H9 (cell line): Measurements from ENCODE around the gene PTPDC1. TPM values are rescaled to one million over a fixed set of nuclear protein-coding genes. Genes with fewer than 3 reads are reported as not detected.

ENCODE experiments used
- DNase-seq: peaks from one replicate; pipeline ENCODE4 v3.0.0-alpha.2; 2017
- H2AFZ ChIP-seq: one replicate; pipeline ENCODE4 v1.6.1; 2013; ENCODE audit warnings: mild to moderate bottlenecking, low read length, control low read depth, moderate library complexity
- H2AK5ac ChIP-seq: 2 replicates; pipeline ENCODE4 v1.6.1; 2013; ENCODE audit warnings: low read length, control low read depth, mixed read lengths; ENCODE audit not compliant: insufficient read length
- H2BK120ac ChIP-seq: one replicate; pipeline ENCODE4 v1.6.1; 2013; ENCODE audit warnings: low read depth, mild to moderate bottlenecking, low read length, control low read depth, inconsistent platforms; ENCODE audit not compliant: poor library complexity, severe bottlenecking
- H2BK12ac ChIP-seq: 2 replicates; pipeline ENCODE4 v1.6.1; 2013; ENCODE audit warnings: low read length, control low read depth, mixed read lengths, low read depth; ENCODE audit not compliant: insufficient read length
- H2BK15ac ChIP-seq: 2 replicates; pipeline ENCODE4 v1.6.1; 2013; ENCODE audit warnings: low read depth, low read length, control low read depth
- H2BK20ac ChIP-seq: one replicate; pipeline ENCODE4 v1.6.1; 2013; ENCODE audit warnings: low read depth, mild to moderate bottlenecking, low read length, control low read depth, inconsistent platforms; ENCODE audit not compliant: poor library complexity, severe bottlenecking
- H2BK5ac ChIP-seq: 2 replicates; pipeline ENCODE4 v1.6.1; 2013; ENCODE audit warnings: low read length, control low read depth, mixed read lengths; ENCODE audit not compliant: insufficient read length
- H3K14ac ChIP-seq: 2 replicates; pipeline ENCODE4 v1.6.1; 2013; ENCODE audit warnings: low read length, control low read depth; ENCODE audit not compliant: insufficient read depth
- H3K18ac ChIP-seq: 2 replicates; pipeline ENCODE4 v1.6.1; 2013; ENCODE audit warnings: low read depth, mild to moderate bottlenecking, mixed read lengths, low read length, control low read depth; ENCODE audit not compliant: insufficient read length
- H3K23ac ChIP-seq: 2 replicates; pipeline ENCODE4 v1.6.1; 2013; ENCODE audit warnings: low read length, control low read depth, mixed read lengths, low read depth; ENCODE audit not compliant: insufficient read length
- H3K23me2 ChIP-seq: 2 replicates; pipeline ENCODE4 v1.6.1; 2013; ENCODE audit warnings: low read depth, mild to moderate bottlenecking, mixed read lengths, low read length, control low read depth; ENCODE audit not compliant: insufficient read length, poor library complexity, severe bottlenecking
- H3K27ac ChIP-seq: 2 replicates; pipeline ENCODE4 v1.5.1; 2013; ENCODE audit warnings: low read length, control low read depth, mixed read lengths, low read depth; ENCODE audit not compliant: insufficient read length
- H3K27me3 ChIP-seq: 2 replicates; pipeline ENCODE4 v1.6.1; 2013; ENCODE audit warnings: low read length, control low read depth, inconsistent platforms; ENCODE audit not compliant: insufficient read depth
- H3K4ac ChIP-seq: 2 replicates; pipeline ENCODE4 v1.6.1; 2013; ENCODE audit warnings: low read depth, mild to moderate bottlenecking, control low read depth, inconsistent platforms, low read length, moderate library complexity
- H3K4me1 ChIP-seq: 2 replicates; pipeline ENCODE4 v1.6.1; 2013; ENCODE audit warnings: low read length, control low read depth, inconsistent platforms; ENCODE audit not compliant: insufficient read depth
- H3K4me2 ChIP-seq: 2 replicates; pipeline ENCODE4 v1.6.1; 2013; ENCODE audit warnings: low read length, control low read depth, mixed read lengths; ENCODE audit not compliant: insufficient read length, insufficient read depth
- H3K56ac ChIP-seq: 2 replicates; pipeline ENCODE4 v1.6.1; 2013; ENCODE audit warnings: low read depth, mild to moderate bottlenecking, mixed read lengths, low read length, control low read depth; ENCODE audit not compliant: insufficient read length
- H3K79me1 ChIP-seq: 2 replicates; pipeline ENCODE4 v1.6.1; 2013; ENCODE audit warnings: low read depth, mild to moderate bottlenecking, moderate library complexity, low read length, control low read depth, inconsistent platforms; ENCODE audit not compliant: insufficient read depth, poor library complexity, severe bottlenecking
- H3K79me2 ChIP-seq: 2 replicates; pipeline ENCODE4 v1.6.1; 2013; ENCODE audit warnings: low read length, control low read depth, inconsistent platforms; ENCODE audit not compliant: insufficient read depth
- H3K9ac ChIP-seq: 2 replicates; pipeline ENCODE4 v1.6.1; 2013; ENCODE audit warnings: low read length, control low read depth, mixed read lengths; ENCODE audit not compliant: insufficient read length; ENCODE audit errors: extremely low read depth
- H3K9me3 ChIP-seq: one replicate; pipeline ENCODE4 v1.6.1; 2013; ENCODE audit warnings: low read depth, low read length, inconsistent platforms; ENCODE audit not compliant: control insufficient read depth
- H3T11ph ChIP-seq: one replicate; pipeline ENCODE4 v1.6.1; 2013; ENCODE audit warnings: mild to moderate bottlenecking, low read length, control low read depth, inconsistent platforms
- H4K20me1 ChIP-seq: one replicate; pipeline ENCODE4 v1.6.1; 2013; ENCODE audit not compliant: control insufficient read depth, insufficient read length, insufficient read depth
- H4K5ac ChIP-seq: 2 replicates; pipeline ENCODE4 v1.6.1; 2013; ENCODE audit warnings: low read depth, mild to moderate bottlenecking, mixed read lengths, low read length, control low read depth; ENCODE audit not compliant: insufficient read length
- H4K8ac ChIP-seq: replicated peaks from 2 replicates; pipeline ENCODE4 v1.6.1; 2013; ENCODE audit warnings: low read length, control low read depth, mixed read lengths, low read depth; ENCODE audit not compliant: insufficient read length
- H4K91ac ChIP-seq: 2 replicates; pipeline ENCODE4 v1.6.1; 2013; ENCODE audit warnings: low read depth, mild to moderate bottlenecking, moderate library complexity, mixed read lengths, low read length, control low read depth; ENCODE audit not compliant: insufficient read length
- H3K27ac Mint-ChIP-seq, 3 experiments: 2 replicates in 2 of 3; 3 replicates in 1 of 3; pipeline ENCODE4 v1.8.0; 2020 to 2021; ENCODE audit warnings: mixed read lengths in 3 of 3, mild to moderate bottlenecking in 1 of 3, moderate library complexity in 1 of 3
- H3K27me3 Mint-ChIP-seq: 2 replicates; pipeline ENCODE4 v1.8.0; 2021; ENCODE audit warnings: low read depth, mild to moderate bottlenecking, moderate library complexity, mixed read lengths
- H3K36me3 Mint-ChIP-seq, 3 experiments: 2 replicates in 2 of 3; 3 replicates in 1 of 3; pipeline ENCODE4 v1.8.0; 2020 to 2021; ENCODE audit warnings: low read depth in 3 of 3, mixed read lengths in 3 of 3; ENCODE audit not compliant: insufficient read depth in 1 of 3
- H3K4me1 Mint-ChIP-seq, 2 experiments: 2 replicates each; pipeline ENCODE4 v1.8.0; 2020; ENCODE audit warnings: mixed read lengths in 2 of 2
- H3K4me3 Mint-ChIP-seq, 2 experiments: 2 replicates in 1 of 2; 3 replicates in 1 of 2; pipeline ENCODE4 v1.8.0; 2020 to 2021; ENCODE audit warnings: mild to moderate bottlenecking in 2 of 2, mixed read lengths in 2 of 2, moderate library complexity in 1 of 2
- H3K9me3 Mint-ChIP-seq, 2 experiments: 2 replicates in 1 of 2; 3 replicates in 1 of 2; pipeline ENCODE4 v1.8.0; 2020; ENCODE audit warnings: mild to moderate bottlenecking in 2 of 2, mixed read lengths in 2 of 2, moderate library complexity in 1 of 2
- WGBS: extraction: QIAGEN DNeasy Blood & Tissue Kit; methylation state at CpG from one replicate; pipeline ENCODE4 v1.1.7; 2013; ENCODE audit warnings: missing lambda C conversion rate, low lambda C conversion rate, mixed read lengths; ENCODE audit not compliant: insufficient read length; ENCODE audit errors: extremely low coverage; 5-methylcytosine and 5-hydroxymethylcytosine counted together
- total RNA-seq: library from RNA; stranded (reverse); gene quantifications from 2 replicates; pipeline ENCODE4 v1.2.1, GENCODE V29; 2021
- TF ChIP-seq, protein P1 (sequence below): fragments of 200-600 bp; sonication (generic); conservative IDR thresholded peaks from 3 replicates; pipeline ENCODE4 v1.8.0; 2021; ENCODE audit warnings: antibody characterized with exemption, mild to moderate bottlenecking

PTPDC1 gene
- total RNA-seq, 1 experiment from 2014 or later: 4.8 TPM

DNA sequence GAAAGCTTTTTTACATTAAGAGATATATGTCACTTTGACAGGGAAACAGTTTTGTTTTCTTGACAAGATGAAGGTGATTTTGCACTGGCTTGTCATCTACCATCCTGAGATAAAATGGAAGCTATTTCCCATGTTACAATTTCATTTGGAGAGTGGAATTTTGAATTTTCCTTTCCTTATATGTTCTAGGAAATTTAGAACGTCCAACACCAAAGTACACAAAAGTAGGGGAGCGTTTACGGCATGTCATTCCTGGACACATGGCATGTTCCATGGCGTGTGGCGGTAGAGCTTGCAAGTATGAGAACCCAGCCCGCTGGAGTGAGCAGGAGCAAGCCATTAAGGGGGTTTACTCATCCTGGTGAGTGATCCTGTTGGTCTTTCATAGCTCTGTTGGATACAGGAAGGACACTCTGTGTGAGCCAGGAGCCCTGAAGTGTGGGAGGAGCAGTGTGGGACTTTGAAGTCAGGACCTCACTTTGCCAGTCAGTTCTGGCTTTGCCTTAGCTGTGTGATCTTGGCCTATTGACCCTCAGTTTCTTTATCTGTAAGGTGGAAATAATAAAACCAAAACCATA, 887 bp downstream of the PTPDC1 start:
- no CpG with 5 or more reads among the region's 6 CpGs for WGBS
- H3K27ac Mint-ChIP-seq: peak overlapping the region in 1 of 3 experiments; percentile 47; a peak in 2 of 7 replicates

More for the DNA sequence above, 887 bp downstream of the PTPDC1 start:
- H3K9me3 ChIP-seq: no peaks in the 10 kb centered on the region
- Mint-ChIP-seq H3K36me3 (no peaks in the 10 kb centered on the region; a peak in 2 of 7 replicates), H3K9me3 (no peaks in the 10 kb centered on the region), H3K27me3 (no peaks in the 10 kb centered on the region), H3K4me3 (peak overlapping the region; percentile 7 to 12; a peak in 3 of 5 replicates), H3K4me1 (peaks cover 18 to 25% of the 10 kb centered on the region in 2 experiments)
- H3K56ac ChIP-seq: no peak overlapping the region
- H2BK12ac ChIP-seq: no peak overlapping the region
- no peak overlapping the region for H2AK5ac ChIP-seq
- H3K27ac ChIP-seq: no peak overlapping the region
- no peak overlapping the region for H2BK120ac ChIP-seq
- no peak overlapping the region for H3K14ac ChIP-seq
- no peak overlapping the region for H3K4me2 ChIP-seq
- H3K18ac ChIP-seq: no peak overlapping the region
- H4K5ac ChIP-seq: no peak overlapping the region
- H3K27me3 ChIP-seq: no peaks in the 10 kb centered on the region
- H4K8ac ChIP-seq: no peak overlapping the region
- H2AFZ ChIP-seq: no peak overlapping the region
- H3K79me1 ChIP-seq: no peaks in the 10 kb centered on the region
- H2BK5ac ChIP-seq: no peak overlapping the region
- H3T11ph ChIP-seq: no peak overlapping the region
- H3K9ac ChIP-seq: no peak overlapping the region
- no peaks in the 10 kb centered on the region for H3K79me2 ChIP-seq
- peak; percentile 75 for DNase-seq
- 0 out of 2 replicates have a peak, but pooled peaks cover 3% of the 10 kb centered on the region for H3K4me1 ChIP-seq
- H2BK15ac ChIP-seq: no peak overlapping the region
- H4K20me1 ChIP-seq: no peaks in the 10 kb centered on the region
- no peak overlapping the region for H3K23ac ChIP-seq
- H2BK20ac ChIP-seq: no peak overlapping the region
- no peak overlapping the region for H4K91ac ChIP-seq
- H3K23me2 ChIP-seq: no peaks in the 10 kb centered on the region
- TF ChIP-seq, protein P1, sequence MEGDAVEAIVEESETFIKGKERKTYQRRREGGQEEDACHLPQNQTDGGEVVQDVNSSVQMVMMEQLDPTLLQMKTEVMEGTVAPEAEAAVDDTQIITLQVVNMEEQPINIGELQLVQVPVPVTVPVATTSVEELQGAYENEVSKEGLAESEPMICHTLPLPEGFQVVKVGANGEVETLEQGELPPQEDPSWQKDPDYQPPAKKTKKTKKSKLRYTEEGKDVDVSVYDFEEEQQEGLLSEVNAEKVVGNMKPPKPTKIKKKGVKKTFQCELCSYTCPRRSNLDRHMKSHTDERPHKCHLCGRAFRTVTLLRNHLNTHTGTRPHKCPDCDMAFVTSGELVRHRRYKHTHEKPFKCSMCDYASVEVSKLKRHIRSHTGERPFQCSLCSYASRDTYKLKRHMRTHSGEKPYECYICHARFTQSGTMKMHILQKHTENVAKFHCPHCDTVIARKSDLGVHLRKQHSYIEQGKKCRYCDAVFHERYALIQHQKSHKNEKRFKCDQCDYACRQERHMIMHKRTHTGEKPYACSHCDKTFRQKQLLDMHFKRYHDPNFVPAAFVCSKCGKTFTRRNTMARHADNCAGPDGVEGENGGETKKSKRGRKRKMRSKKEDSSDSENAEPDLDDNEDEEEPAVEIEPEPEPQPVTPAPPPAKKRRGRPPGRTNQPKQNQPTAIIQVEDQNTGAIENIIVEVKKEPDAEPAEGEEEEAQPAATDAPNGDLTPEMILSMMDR: no peak
- no peak overlapping the region for H3K4ac ChIP-seq
